ENCODE results near the gene TMEM163.

TMEM163 gene

GRCh38 chr2:134668821-134669220 lies 50.0 kb downstream of the TMEM163 start:
- H3K4me3 ChIP-seq (ENCODE audit: low read depth, low read length) = no peak overlapping the region
- no peak overlapping the region for H3K27ac ChIP-seq (ENCODE audit: extremely low read depth, low read depth, low read length)
- no peaks in the 10 kb centered on the region for H3K9me3 ChIP-seq (ENCODE audit: control insufficient read depth, insufficient read depth, low read depth, low read length)
- CTCF ChIA-PET = interaction anchor here (0.6 to 1.2 kb wide), 2 partner anchors 11 to 385 kb away, joined by 3 to 4 read pairs; no protein-coding TSS in a partner anchor
- no peak for TF ChIP-seq WT1 (tag by site-specific recombination; IDR thresholded peaks at IDR 0.05)
- TF ChIP-seq REST (tag by site-specific recombination; IDR thresholded peaks at IDR 0.05) = no peak
- no peak for TF ChIP-seq PRDM2 (tag by site-specific recombination; IDR thresholded peaks at IDR 0.05; ENCODE audit: borderline replicate concordance)
- no peak for TF ChIP-seq PRDM1 (tag by site-specific recombination; IDR thresholded peaks at IDR 0.05)
- TF ChIP-seq ZNF211 (tag by site-specific recombination; IDR thresholded peaks at IDR 0.05; ENCODE audit: low read depth) = no peak
- no peak for TF ChIP-seq PRDM4 (tag by site-specific recombination; IDR thresholded peaks at IDR 0.05)
- no peak for TF ChIP-seq ZBTB26 (tag by site-specific recombination; optimal IDR thresholded peaks at IDR 0.05)
- no peak for TF ChIP-seq ZSCAN30 (tag by site-specific recombination; IDR thresholded peaks at IDR 0.05)
- no peaks in the 10 kb centered on the region for H3K36me3 ChIP-seq (ENCODE audit: control insufficient read depth in 2 of 2, insufficient read depth in 1 of 2, low read length in 2 of 2)
- POLR2A ChIA-PET = no interaction called here
- peaks cover 6% of the 10 kb centered on the region; the same call in 1 of the 2 replicates for H3K4me1 ChIP-seq (ENCODE audit: control insufficient read depth, insufficient read depth, low read length)

GRCh38 chr2:134667541-134667940 lies 51.3 kb downstream of the TMEM163 start:
- Histone ChIP-seq H3K4me3 (ENCODE audit: low read depth, low read length) (no peak overlapping the region), H3K36me3 (ENCODE audit: control insufficient read depth in 2 of 2, insufficient read depth in 1 of 2, low read length in 2 of 2) (no peaks in the 10 kb centered on the region), H3K9me3 (ENCODE audit: control insufficient read depth, insufficient read depth, low read depth, low read length) (no peaks in the 10 kb centered on the region), H3K27ac (ENCODE audit: extremely low read depth, low read depth, low read length) (no peak overlapping the region), H3K4me1 (ENCODE audit: control insufficient read depth, insufficient read depth, low read length) (peaks cover 6% of the 10 kb centered on the region; the same call in 1 of the 2 replicates)
- ChIA-PET POLR2A (no interaction called here), CTCF (interaction anchor here (1.1 kb wide), 1 partner anchor 9 kb away, joined by 3 read pairs; no protein-coding TSS in a partner anchor)
- TF ChIP-seq TCF7L2 (IDR thresholded peaks at IDR 0.05; ENCODE audit: borderline replicate concordance, low read depth, low read length) (no peak), KLF1 (tag by site-specific recombination; IDR thresholded peaks at IDR 0.05) (no peak), MEIS1 (CRISPR knock-in tag; IDR thresholded peaks at IDR 0.05; ENCODE audit: borderline replicate concordance) (no peak), ZNF639 (tag by site-specific recombination; IDR thresholded peaks at IDR 0.05) (no peak), ZFP3 (tag by site-specific recombination; IDR thresholded peaks at IDR 0.05; ENCODE audit: low read depth) (no peak), ZNF221 (tag by site-specific recombination; IDR thresholded peaks at IDR 0.05; ENCODE audit: borderline replicate concordance) (no peak), ELK4 (IDR thresholded peaks at IDR 0.05; ENCODE audit: borderline replicate concordance, low read depth, low read length) (no peak), ZBTB6 (tag by site-specific recombination; IDR thresholded peaks at IDR 0.05) (no peak)
